Measurements from ENCODE around the gene RHBDL2.

DNA sequence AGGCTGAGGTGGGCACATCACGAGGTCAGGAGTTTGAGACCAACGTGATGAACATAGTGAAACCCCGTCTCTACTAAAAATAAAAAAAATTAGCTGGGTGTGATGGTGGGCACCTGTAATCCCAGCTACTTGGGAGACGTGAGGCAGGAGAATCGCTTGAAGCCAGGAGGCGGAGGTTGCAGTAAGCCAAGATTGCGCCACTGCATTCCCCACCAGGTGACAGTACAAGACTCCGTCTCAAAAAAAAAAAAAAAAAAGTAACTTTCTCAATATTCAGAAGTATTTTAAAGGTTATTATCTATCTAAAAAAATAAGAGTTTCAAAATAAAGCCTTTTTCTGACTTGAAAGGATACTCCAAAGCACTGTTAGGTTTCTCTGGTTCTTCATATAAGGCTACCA lies 74.4 kb downstream of the RHBDL2 start:
- no peak for TF ChIP-seq CTCF (conservative IDR thresholded peaks at IDR 0.05)
- TF ChIP-seq ZFX (IDR thresholded peaks at IDR 0.05): no peak
